OCI-LY7 (cell line): ENCODE data around the gene DTNB. TPM values are rescaled to one million over a fixed set of nuclear protein-coding genes. Genes with fewer than 3 reads are reported as not detected.

ENCODE experiments used
- BruUV-seq: library from RNA; stranded (reverse); fragments of 400-500 nt; replicated peaks from 2 replicates; lab custom pipeline; 2021; lab: Mats Ljungman, UMichigan
- CTCF ChIA-PET: fragments of 300-600 bp; sonication (Branson Sonifier 250); formaldehyde crosslinking; loops from one replicate; lab custom pipeline; 2022; ENCODE audit warnings: antibody characterized with exemption; ENCODE audit not compliant: unreplicated experiment; lab: Charles Lee
- POLR2A ChIA-PET: fragments of 300-600 bp; sonication (Branson Sonifier 250); formaldehyde crosslinking; loops from one replicate; lab custom pipeline; 2022; ENCODE audit warnings: antibody characterized with exemption; lab: Charles Lee
- DNase-seq: peaks from one replicate; pipeline ENCODE4 v3.0.0-alpha.2; 2015; ENCODE audit warnings: low spot score
- H2AFZ ChIP-seq: fragments of 200-600 bp; sonication (generic), shearing (Covaris generic); 2 replicates; pipeline ENCODE4 v1.6.1; 2014; ENCODE audit warnings: mild to moderate bottlenecking, antibody characterized with exemption, low read length, moderate library complexity
- H3K27ac ChIP-seq: fragments of 200-600 bp; sonication (generic); 2 replicates; pipeline ENCODE4 v1.5.1; 2014; ENCODE audit warnings: mixed run types, low read depth, mild to moderate bottlenecking, moderate library complexity, low read length, inconsistent platforms; ENCODE audit not compliant: poor library complexity, severe bottlenecking
- H3K36me3 ChIP-seq: fragments of 200-600 bp; sonication (generic); 2 replicates; pipeline ENCODE4 v1.6.1; 2014; ENCODE audit warnings: mild to moderate bottlenecking, antibody characterized with exemption, low read length, moderate library complexity, mixed read lengths; ENCODE audit not compliant: insufficient read depth
- H3K4me1 ChIP-seq: fragments of 200-600 bp; sonication (generic); 2 replicates; pipeline ENCODE4 v1.5.1; 2014; ENCODE audit warnings: mild to moderate bottlenecking, low read length; ENCODE audit not compliant: insufficient read depth, poor library complexity, severe bottlenecking
- H3K4me2 ChIP-seq: fragments of 200-600 bp; sonication (generic); 2 replicates; pipeline ENCODE4 v1.6.1; 2014; ENCODE audit warnings: mild to moderate bottlenecking, low read length
- H3K4me3 ChIP-seq: fragments of 200-600 bp; sonication (generic); 2 replicates; pipeline ENCODE4 v1.5.1; 2014; ENCODE audit warnings: mild to moderate bottlenecking, low read depth, low read length; ENCODE audit not compliant: poor library complexity, severe bottlenecking
- H3K79me2 ChIP-seq: fragments of 200-600 bp; sonication (generic); 2 replicates; pipeline ENCODE4 v1.6.1; 2016; ENCODE audit warnings: low read depth, mild to moderate bottlenecking, low read length, moderate library complexity, mixed read lengths; ENCODE audit not compliant: insufficient read depth
- H3K9me2 ChIP-seq: fragments of 200-600 bp; sonication (generic); 2 replicates; pipeline ENCODE4 v1.6.1; 2016; ENCODE audit warnings: mild to moderate bottlenecking, low read length, mixed read lengths; ENCODE audit not compliant: insufficient read depth
- H3K9me3 ChIP-seq: fragments of 200-600 bp; sonication (generic); 2 replicates; pipeline ENCODE4 v1.6.1; 2014; ENCODE audit warnings: mild to moderate bottlenecking, mixed run types, low read length, mixed read lengths
- H4K20me1 ChIP-seq: fragments of 200-600 bp; sonication (generic); 2 replicates; pipeline ENCODE4 v1.6.1; 2014; ENCODE audit warnings: mild to moderate bottlenecking, antibody characterized with exemption, low read length, moderate library complexity, mixed read lengths; ENCODE audit not compliant: insufficient read depth
- CTCF ChIP-seq: fragments of 200-600 bp; sonication (generic); conservative IDR thresholded peaks from 2 replicates; pipeline ENCODE4 v1.5.1; 2014; ENCODE audit warnings: mild to moderate bottlenecking, antibody characterized with exemption, low read length, moderate library complexity, mixed read lengths
- EZH2phosphoT487 ChIP-seq: fragments of 200-600 bp; sonication (generic); IDR thresholded peaks from 2 replicates; pipeline ENCODE4 v1.6.1; 2018; ENCODE audit warnings: low read depth, borderline replicate concordance, mild to moderate bottlenecking, mixed run types, antibody characterized with exemption, low read length, moderate library complexity, mixed read lengths
- intact Hi-C: fragments of 100-400 bp; cut with micrococcal nuclease; formaldehyde crosslinking; loops from one replicate; pipeline ENCODE4 v1.10.0; 2022; ENCODE audit not compliant: unreplicated experiment
- total RNA-seq, 2 experiments: library from RNA; depleted of rRNA in 1 of 2; stranded (reverse); fragments of >200 nt in 1 of 2; shearing (Covaris generic) in 1 of 2; gene quantifications; 2 replicates each; pipeline ENCODE4 v1.2.3, GENCODE V29; 2014 to 2022

Gene DTNB
- total RNA-seq, 2 experiments from 2014 or later, result 16.1 to 28.3 TPM

GRCh38 chr2:25620711-25621110 is 52.7 kb downstream of the DTNB start:
- Histone ChIP-seq H3K79me2 (no peaks in the 10 kb centered on the region), H3K9me3 (no peaks in the 10 kb centered on the region), H3K36me3 (no peaks in the 10 kb centered on the region), H3K4me3 (no peak overlapping the region), H2AFZ (no peak overlapping the region), H3K27ac (no peak overlapping the region), H3K9me2 (no peaks in the 10 kb centered on the region), H3K4me1 (no peaks in the 10 kb centered on the region), H4K20me1 (no peaks in the 10 kb centered on the region), H3K4me2 (no peak overlapping the region)
- BruUV-seq, result no TSS peak
- DNase-seq, result no peak
- intact Hi-C loops, result no loop called here
- ChIA-PET CTCF (no interaction called here), POLR2A (interaction anchor here (0.6 kb wide), 1 partner anchor 136 kb away, joined by 4 read pairs; no protein-coding TSS in a partner anchor)
- TF ChIP-seq EZH2phosphoT487 (no peak), CTCF (no peak)

GRCh38 chr2:25620077-25620476 is 53.3 kb downstream of the DTNB start:
- Histone ChIP-seq H3K4me3 (no peak overlapping the region), H2AFZ (no peak overlapping the region), H3K79me2 (no peaks in the 10 kb centered on the region), H3K9me3 (no peaks in the 10 kb centered on the region), H3K36me3 (no peaks in the 10 kb centered on the region), H3K4me1 (no peaks in the 10 kb centered on the region), H3K27ac (no peak overlapping the region), H3K9me2 (no peaks in the 10 kb centered on the region), H4K20me1 (no peaks in the 10 kb centered on the region), H3K4me2 (no peak overlapping the region)
- no peak for DNase-seq
- no TSS peak for BruUV-seq
- ChIA-PET CTCF (no interaction called here), POLR2A (interaction anchor here (0.6 kb wide), 1 partner anchor 135 kb away, joined by 4 read pairs; no protein-coding TSS in a partner anchor)
- intact Hi-C loops, result no loop called here
- TF ChIP-seq EZH2phosphoT487, result no peak
- no peak for TF ChIP-seq CTCF

GRCh38 chr2:25619185-25619584 is 54.2 kb downstream of the DTNB start:
- Histone ChIP-seq H3K27ac (no peak overlapping the region), H3K4me2 (no peak overlapping the region), H2AFZ (no peak overlapping the region), H3K4me1 (no peaks in the 10 kb centered on the region), H4K20me1 (no peaks in the 10 kb centered on the region), H3K9me3 (no peaks in the 10 kb centered on the region), H3K36me3 (no peaks in the 10 kb centered on the region), H3K79me2 (no peaks in the 10 kb centered on the region), H3K4me3 (no peak overlapping the region), H3K9me2 (no peaks in the 10 kb centered on the region)
- intact Hi-C loops, result no loop called here
- TF ChIP-seq CTCF, result no peak
- no peak for TF ChIP-seq EZH2phosphoT487
- no peak for DNase-seq
- POLR2A ChIA-PET, result interaction anchor here (0.6 to 1.5 kb wide), 3 partner anchors 9 to 45 kb away, joined by 3 to 8 read pairs (median 4); no protein-coding TSS in a partner anchor
- no TSS peak for BruUV-seq
- CTCF ChIA-PET, result no interaction called here
